ENCODE measurements around the gene GCSAML. TPM values are rescaled to one million over a fixed set of nuclear protein-coding genes. Genes with fewer than 3 reads are reported as not detected.

The GCSAML gene
- not detected in 2 replicates for total RNA-seq

GRCh38 chr1:247548769-247549182 lies at the start of gene GCSAML:
Gene GCSAML, plus strand, starts transcription at chr1:247549134. Its CDS starts 58 bp downstream, at chr1:247549192.

GRCh38 chr1:247536340-247536739 lies 12.6 kb upstream of the GCSAML start, which contains the start of gene OR2C3:
Gene OR2C3, minus strand, starts transcription at chr1:247536440. Its CDS starts 3,929 bp downstream, at chr1:247532511.

GRCh38 chr1:247588060-247588459 lies 39.1 kb downstream of the GCSAML start, which contains the start of gene OR2G2:
Gene OR2G2, plus strand, starts transcription at chr1:247588360. Its CDS starts 0 bp downstream, at chr1:247588360.

GRCh38 chr1:247605286-247605685 lies 56.4 kb downstream of the GCSAML start, which contains the start of gene OR2G3:
Gene OR2G3, plus strand, starts transcription at chr1:247605586. Its CDS starts 0 bp downstream, at chr1:247605586.

Other genes starting within 250 kb of the GCSAML start
- gene ZNF496, start 217.3 kb upstream of the GCSAML start, total RNA-seq = 31.1 and 34.4 TPM in 2 replicates
- 0.25 and 0.53 TPM in 2 replicates for gene NLRP3, start 133.0 kb upstream of the GCSAML start, total RNA-seq
- not detected in 2 replicates for gene OR2B11, start 91.0 kb upstream of the GCSAML start, total RNA-seq
- not detected in 2 replicates for gene OR2C3, start 12.7 kb upstream of the GCSAML start, total RNA-seq
- not detected in 2 replicates for gene OR2G2, start 39.2 kb downstream of the GCSAML start, total RNA-seq
- not detected in 2 replicates for gene OR2G3, start 56.5 kb downstream of the GCSAML start, total RNA-seq
- gene OR13G1, start 130.6 kb downstream of the GCSAML start, total RNA-seq = not detected in 2 replicates
- not detected in 2 replicates for gene OR6F1, start 167.5 kb downstream of the GCSAML start, total RNA-seq
- not detected in 2 replicates for gene OR14K1, start 189.5 kb downstream of the GCSAML start, total RNA-seq
- not detected in 2 replicates for gene OR14A2, start 199.0 kb downstream of the GCSAML start, total RNA-seq
- gene OR1C1, start 211.4 kb downstream of the GCSAML start, total RNA-seq = not detected in 2 replicates

Data from mammary microvascular endothelial cell (primary cell).